ENCODE data around the gene SYT17. TPM values are rescaled to one million over a fixed set of nuclear protein-coding genes. Genes with fewer than 3 reads are reported as not detected.

The SYT17 gene
- polyA plus RNA-seq, 2 of the 4 experiments (the other 2 are of a cell fraction): 9.8 to 18.7 TPM

DNA sequence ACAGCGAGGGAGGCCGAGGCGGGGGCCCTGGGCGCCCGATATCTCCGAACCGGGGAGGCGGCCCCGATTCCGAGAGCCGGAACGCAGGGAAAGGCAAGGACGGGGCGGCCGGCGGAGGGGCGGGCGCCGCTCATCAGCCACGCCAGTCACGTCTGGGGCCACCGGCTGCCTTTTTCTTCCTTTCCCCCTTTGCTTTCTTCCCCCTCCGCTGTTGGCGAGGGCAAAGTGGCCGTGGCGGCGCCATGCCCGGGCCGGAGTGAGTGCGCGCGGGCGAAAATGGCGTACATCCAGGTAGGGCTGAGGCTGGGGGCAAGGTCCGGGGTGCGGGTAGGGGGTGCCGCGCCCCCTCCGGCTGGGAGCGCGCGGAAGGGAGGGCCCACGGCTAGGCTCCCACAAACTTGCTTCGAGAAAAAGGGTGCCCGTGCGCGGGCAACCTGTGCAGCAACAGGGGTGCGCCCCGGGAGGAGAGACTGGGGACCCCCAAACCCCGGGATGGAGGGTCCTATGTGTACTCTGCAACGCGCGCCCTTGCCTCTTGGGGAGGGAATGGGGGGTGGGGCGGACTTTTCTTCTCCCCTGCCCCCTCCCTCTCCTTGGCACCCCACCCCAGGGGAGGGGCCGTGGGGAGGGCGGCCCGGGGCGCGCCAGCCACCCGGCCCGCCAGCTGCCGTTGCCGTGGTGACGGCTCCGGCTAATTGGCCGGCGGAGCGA, 486 bp downstream of the SYT17 start (continued):
- peak; percentile 39; the same call in 1 of the 2 replicates for TF ChIP-seq PHF8 (IDR thresholded peaks at IDR 0.05; ENCODE audit: borderline replicate concordance, low read depth)

DNA sequence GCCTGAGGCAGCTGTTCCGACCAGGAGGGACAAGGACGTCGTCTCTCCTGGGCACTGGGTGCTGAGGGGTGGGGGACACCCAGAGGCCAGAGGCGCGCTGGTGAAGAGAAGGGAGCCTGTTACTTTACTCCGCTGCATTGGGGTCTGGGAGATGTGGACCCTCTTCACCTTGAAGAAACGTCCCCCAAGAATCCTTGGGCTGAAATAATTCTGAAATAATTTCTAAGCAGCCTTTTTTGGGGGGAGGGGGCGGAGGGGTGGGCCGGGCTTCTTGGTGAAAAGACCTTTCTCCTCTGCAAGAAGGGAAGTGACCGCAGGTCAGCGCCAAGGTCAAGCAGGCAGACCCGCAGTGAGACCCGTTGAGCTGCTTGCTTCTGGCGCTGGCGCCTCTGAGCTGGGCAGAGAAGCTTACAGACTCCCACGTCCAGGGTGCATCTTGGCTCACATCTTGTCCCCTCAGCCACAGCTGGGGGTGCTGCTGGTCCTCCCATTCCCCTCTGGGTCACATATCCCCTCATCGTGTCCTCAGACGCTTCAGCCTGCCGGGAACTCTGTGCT, 1.1 kb downstream of the SYT17 start:
- no peak for DNase-seq (ENCODE audit: low read depth in 1 of 2, low spot score in 1 of 2)
- TF ChIP-seq, protein P1, sequence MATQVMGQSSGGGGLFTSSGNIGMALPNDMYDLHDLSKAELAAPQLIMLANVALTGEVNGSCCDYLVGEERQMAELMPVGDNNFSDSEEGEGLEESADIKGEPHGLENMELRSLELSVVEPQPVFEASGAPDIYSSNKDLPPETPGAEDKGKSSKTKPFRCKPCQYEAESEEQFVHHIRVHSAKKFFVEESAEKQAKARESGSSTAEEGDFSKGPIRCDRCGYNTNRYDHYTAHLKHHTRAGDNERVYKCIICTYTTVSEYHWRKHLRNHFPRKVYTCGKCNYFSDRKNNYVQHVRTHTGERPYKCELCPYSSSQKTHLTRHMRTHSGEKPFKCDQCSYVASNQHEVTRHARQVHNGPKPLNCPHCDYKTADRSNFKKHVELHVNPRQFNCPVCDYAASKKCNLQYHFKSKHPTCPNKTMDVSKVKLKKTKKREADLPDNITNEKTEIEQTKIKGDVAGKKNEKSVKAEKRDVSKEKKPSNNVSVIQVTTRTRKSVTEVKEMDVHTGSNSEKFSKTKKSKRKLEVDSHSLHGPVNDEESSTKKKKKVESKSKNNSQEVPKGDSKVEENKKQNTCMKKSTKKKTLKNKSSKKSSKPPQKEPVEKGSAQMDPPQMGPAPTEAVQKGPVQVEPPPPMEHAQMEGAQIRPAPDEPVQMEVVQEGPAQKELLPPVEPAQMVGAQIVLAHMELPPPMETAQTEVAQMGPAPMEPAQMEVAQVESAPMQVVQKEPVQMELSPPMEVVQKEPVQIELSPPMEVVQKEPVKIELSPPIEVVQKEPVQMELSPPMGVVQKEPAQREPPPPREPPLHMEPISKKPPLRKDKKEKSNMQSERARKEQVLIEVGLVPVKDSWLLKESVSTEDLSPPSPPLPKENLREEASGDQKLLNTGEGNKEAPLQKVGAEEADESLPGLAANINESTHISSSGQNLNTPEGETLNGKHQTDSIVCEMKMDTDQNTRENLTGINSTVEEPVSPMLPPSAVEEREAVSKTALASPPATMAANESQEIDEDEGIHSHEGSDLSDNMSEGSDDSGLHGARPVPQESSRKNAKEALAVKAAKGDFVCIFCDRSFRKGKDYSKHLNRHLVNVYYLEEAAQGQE (IDR thresholded peaks at IDR 0.05): no peak
- TF ChIP-seq NFE2L2 (conservative IDR thresholded peaks at IDR 0.05; ENCODE audit: low read length): no peak
- no peak for TF ChIP-seq ZSCAN20 (CRISPR knock-in tag; IDR thresholded peaks at IDR 0.05)
- TF ChIP-seq EHF (CRISPR knock-in tag; IDR thresholded peaks at IDR 0.05): no peak
- TF ChIP-seq FOSL2 (IDR thresholded peaks at IDR 0.05): no peak
- no peak for TF ChIP-seq FOSL2 (CRISPR knock-in tag; IDR thresholded peaks at IDR 0.05)
- no peak for TF ChIP-seq POLR2AphosphoS2 (conservative IDR thresholded peaks at IDR 0.05; ENCODE audit: low read length)
- TF ChIP-seq TFCP2L1 (CRISPR knock-in tag; IDR thresholded peaks at IDR 0.05): no peak
- TF ChIP-seq RNF2 (IDR thresholded peaks at IDR 0.05; ENCODE audit: borderline replicate concordance, low read depth): no peak
- no peak for TF ChIP-seq RFX5 (IDR thresholded peaks at IDR 0.05)
- peaks cover 26% of the 10 kb centered on the region for H3K4me1 ChIP-seq
- no peak for FAIRE-seq
- H3K4me3 ChIP-seq: peak overlapping the region; percentile 84
- ATAC-seq: no peak
- POLR2A ChIA-PET: no interaction called here
- H3K9me3 ChIP-seq: 0 out of 3 replicates have a peak, but pooled peaks cover 3% of the 10 kb centered on the region
- WGBS (ENCODE audit: missing lambda C conversion rate): 79% methylated on average over 16 of the region's 19 CpGs
- CTCF ChIA-PET: interaction anchor here (1.1 to 2.7 kb wide), 3 partner anchors 10 to 83 kb away, joined by 3 to 11 read pairs (median 4); partner anchors contain the start of gene ITPRIPL2
- H3K4me2 ChIP-seq: peak overlapping the region; percentile 84
- H3K27ac ChIP-seq: peak overlapping the region; percentile 91 to 96

DNA sequence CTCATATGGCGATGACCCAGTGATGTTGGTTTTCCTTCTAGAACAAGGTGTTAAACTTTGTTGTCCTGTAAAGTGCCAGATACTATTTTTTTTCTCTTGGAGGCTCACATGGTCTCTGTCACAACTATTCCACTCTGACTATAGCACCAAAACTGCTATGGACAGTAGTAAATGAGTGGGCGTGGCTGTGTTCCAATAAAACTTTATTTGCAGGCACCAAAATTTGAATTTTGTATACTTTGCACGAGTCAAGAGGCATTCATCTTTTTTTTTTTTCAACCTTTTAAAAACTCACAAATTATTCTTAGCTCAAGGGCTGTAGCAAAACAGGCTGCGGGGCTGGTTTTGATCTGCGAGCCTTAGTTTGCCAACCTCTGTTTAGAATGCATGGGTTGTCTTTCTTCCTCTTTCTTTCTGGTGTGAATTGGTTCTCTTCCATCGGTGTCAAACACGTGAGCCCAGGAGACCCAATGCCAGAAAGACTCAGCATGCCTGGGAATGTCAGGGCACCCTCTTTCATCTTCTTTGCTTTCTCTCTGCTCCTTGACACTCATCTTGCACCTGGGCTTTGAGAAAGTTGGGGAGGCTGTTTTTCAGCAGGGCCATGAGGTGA, 2.1 kb downstream of the SYT17 start:
- no peak for TF ChIP-seq CEBPB (IDR thresholded peaks at IDR 0.05)
- TF ChIP-seq CHD4 (IDR thresholded peaks at IDR 0.05; ENCODE audit: borderline replicate concordance): no peak
- no peak for TF ChIP-seq ZC3H11A (IDR thresholded peaks at IDR 0.05)
- TF ChIP-seq POLR2A (IDR thresholded peaks at IDR 0.05; ENCODE audit: low read length): no peak
- TF ChIP-seq TP53 (CRISPR knock-in tag; IDR thresholded peaks at IDR 0.05): no peak
- TF ChIP-seq, protein P1 (IDR thresholded peaks at IDR 0.05): no peak
- ChIA-PET POLR2A (no interaction called here), CTCF (interaction anchor here (1.1 to 2.7 kb wide), 3 partner anchors 9 to 84 kb away, joined by 4 to 11 read pairs (median 4); no protein-coding TSS in a partner anchor)
- no peak for FAIRE-seq
- DNase-seq (ENCODE audit: low read depth in 1 of 2, low spot score in 1 of 2): no peak
- Histone ChIP-seq H3K27ac (no peak overlapping the region), H3K9me3 (0 out of 3 replicates have a peak, but pooled peaks cover 3% of the 10 kb centered on the region), H3K4me2 (no peak overlapping the region), H3K4me1 (peaks cover 23% of the 10 kb centered on the region), H3K4me3 (no peak overlapping the region)
- WGBS (ENCODE audit: missing lambda C conversion rate): 88% methylated on average over 7 of the region's 7 CpGs
- ATAC-seq: no peak

All from A549 (cell line).